GM06990 (cell line): ENCODE data around the gene CHST1.

Experiments
- DNase-seq: peaks from one replicate; pipeline ENCODE4 v3.0.0-alpha.2; 2011; ENCODE audit not compliant: insufficient read length; ENCODE audit errors: extremely low read depth
- H3K27me3 ChIP-seq: replicated peaks from 2 replicates; pipeline ENCODE4 v1.6.0; 2011; ENCODE audit warnings: low read length; ENCODE audit not compliant: control insufficient read depth, insufficient read depth
- H3K36me3 ChIP-seq: 2 replicates; pipeline ENCODE4 v1.5.1; 2011; ENCODE audit warnings: low read length; ENCODE audit not compliant: control insufficient read depth, insufficient read depth
- H3K4me3 ChIP-seq: replicated peaks from 2 replicates; pipeline ENCODE4 v1.5.1; 2011; ENCODE audit warnings: low read depth, mild to moderate bottlenecking, control low read depth, low read length
- CTCF ChIP-seq: IDR thresholded peaks from 2 replicates; pipeline ENCODE4 v1.5.1; 2011; ENCODE audit warnings: low read length, control low read depth, mild to moderate bottlenecking, inconsistent platforms; ENCODE audit not compliant: insufficient read depth, poor library complexity, severe bottlenecking

CHST1 gene

GRCh38 chr11:45687836-45688235 is 22.4 kb upstream of the CHST1 start:
- no peak for TF ChIP-seq CTCF
- Histone ChIP-seq H3K27me3 (no peaks in the 10 kb centered on the region; the same call in 1 of the 2 replicates), H3K4me3 (no peak overlapping the region), H3K36me3 (no peaks in the 10 kb centered on the region)
- no peak for DNase-seq

GRCh38 chr11:45685964-45686537 is 20.6 kb upstream of the CHST1 start:
- no peak for DNase-seq
- H3K4me3 ChIP-seq: no peak overlapping the region
- TF ChIP-seq CTCF: no peak
- H3K36me3 ChIP-seq: no peaks in the 10 kb centered on the region
- H3K27me3 ChIP-seq: no peaks in the 10 kb centered on the region; the same call in 1 of the 2 replicates

- no peaks in the 10 kb centered on the region; the same call in 1 of the 2 replicates for H3K27me3 ChIP-seq
- H3K4me3 ChIP-seq: no peak overlapping the region
- H3K36me3 ChIP-seq: no peaks in the 10 kb centered on the region
- TF ChIP-seq CTCF: no peak
- no peak for DNase-seq
Observed at GRCh38 chr11:45684440-45684839, 19.0 kb upstream of the CHST1 start.

- DNase-seq: no peak
- no peak for TF ChIP-seq CTCF
- Histone ChIP-seq H3K4me3 (no peak overlapping the region), H3K27me3 (no peaks in the 10 kb centered on the region; the same call in 1 of the 2 replicates), H3K36me3 (no peaks in the 10 kb centered on the region)
Observed at GRCh38 chr11:45683271-45684058, 18.0 kb upstream of the CHST1 start.

GRCh38 chr11:45679806-45680205 is 14.4 kb upstream of the CHST1 start:
- no peak for TF ChIP-seq CTCF

More at GRCh38 chr11:45679806-45680205, 14.4 kb upstream of the CHST1 start:
- Histone ChIP-seq H3K36me3 (no peaks in the 10 kb centered on the region), H3K4me3 (no peak overlapping the region), H3K27me3 (no peaks in the 10 kb centered on the region; the same call in 1 of the 2 replicates)
- DNase-seq: no peak
